IgD-negative memory B cell (primary cell): Measurements from ENCODE around the gene UBR7. TPM values are rescaled to one million over a fixed set of nuclear protein-coding genes. Genes with fewer than 3 reads are reported as not detected.
A peak's percentile ranks its signal among the peaks of the same experiment; 100 is the strongest.

ENCODE experiments used
- H3K27ac Mint-ChIP-seq, 3 donors: one replicate each; pipeline ENCODE4 v1.8.0; 2020 to 2022; ENCODE audit warnings: mild to moderate bottlenecking in 3 of 3, mixed read lengths in 3 of 3, moderate library complexity in 1 of 3
- H3K27me3 Mint-ChIP-seq: one replicate; pipeline ENCODE4 v1.8.0; 2021; ENCODE audit warnings: mixed read lengths
- H3K36me3 Mint-ChIP-seq: one replicate; pipeline ENCODE4 v1.8.0; 2020; ENCODE audit warnings: mild to moderate bottlenecking, mixed read lengths
- H3K4me1 Mint-ChIP-seq, 3 donors: one replicate each; pipeline ENCODE4 v1.8.0; 2020 to 2022; ENCODE audit warnings: mixed read lengths in 3 of 3, mild to moderate bottlenecking in 1 of 3
- H3K4me3 Mint-ChIP-seq, 4 donors: one replicate each; pipeline ENCODE4 v1.8.0; 2020 to 2022; ENCODE audit warnings: mild to moderate bottlenecking in 4 of 4, mixed read lengths in 4 of 4, moderate library complexity in 3 of 4
- H3K9me3 Mint-ChIP-seq, 3 donors: one replicate each; pipeline ENCODE4 v1.8.0; 2020 to 2021; ENCODE audit warnings: mixed read lengths in 3 of 3, mild to moderate bottlenecking in 1 of 3
- polyA plus RNA-seq: library from polyadenylated mRNA; unstranded; fragments of 300-500 nt; fragmentation: Illumina TruSeq; gene quantifications from one replicate; pipeline ENCODE4 v1.2.3, GENCODE V29; 2021

UBR7 gene
- polyA plus RNA-seq, 1 donor from 2014 or later, result 39.2 TPM

DNA sequence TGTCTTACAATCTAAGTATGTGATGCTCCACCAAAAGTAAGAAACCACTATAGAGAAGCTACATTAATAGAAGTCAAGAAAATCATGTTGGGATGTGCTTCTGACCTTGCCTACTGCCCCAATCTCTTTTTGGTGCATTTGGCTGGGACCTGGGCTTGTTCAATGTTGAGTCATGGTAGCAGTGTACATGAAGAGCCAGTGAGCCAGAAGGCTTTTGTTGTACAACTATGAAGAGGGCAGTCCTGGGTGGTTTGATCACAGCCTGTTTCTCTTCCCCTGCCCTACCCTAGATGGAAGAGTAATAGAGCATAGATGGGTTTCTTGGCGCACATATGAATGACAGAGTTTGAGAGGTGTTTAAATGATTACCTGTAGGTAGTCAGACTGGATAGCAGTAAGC is 56.4 kb downstream of the UBR7 start:
- Mint-ChIP-seq H3K4me1 (peaks cover 4 to 13% (median 4%) of the 10 kb centered on the region in 3 donors), H3K9me3 (no peaks in the 10 kb centered on the region), H3K36me3 (peaks cover 2% of the 10 kb centered on the region), H3K4me3 (no peak overlapping the region), H3K27me3 (no peaks in the 10 kb centered on the region), H3K27ac (no peak overlapping the region)

GRCh38 chr14:93266127-93266526 is 59.1 kb downstream of the UBR7 start:
- Mint-ChIP-seq H3K36me3 (peaks cover 2% of the 10 kb centered on the region), H3K27ac (no peak overlapping the region), H3K27me3 (no peaks in the 10 kb centered on the region), H3K4me3 (no peak overlapping the region), H3K9me3 (no peaks in the 10 kb centered on the region), H3K4me1 (peaks cover 4 to 20% (median 4%) of the 10 kb centered on the region in 3 donors)

GRCh38 chr14:93267149-93267711 is 60.2 kb downstream of the UBR7 start:
- no peak overlapping the region for H3K4me3 Mint-ChIP-seq
- H3K4me1 Mint-ChIP-seq, result peaks cover 4 to 20% (median 8%) of the 10 kb centered on the region in 3 donors
- no peaks in the 10 kb centered on the region for H3K9me3 Mint-ChIP-seq
- H3K27me3 Mint-ChIP-seq, result no peaks in the 10 kb centered on the region
- H3K27ac Mint-ChIP-seq, result no peak overlapping the region
- H3K36me3 Mint-ChIP-seq, result peaks cover 2% of the 10 kb centered on the region

DNA sequence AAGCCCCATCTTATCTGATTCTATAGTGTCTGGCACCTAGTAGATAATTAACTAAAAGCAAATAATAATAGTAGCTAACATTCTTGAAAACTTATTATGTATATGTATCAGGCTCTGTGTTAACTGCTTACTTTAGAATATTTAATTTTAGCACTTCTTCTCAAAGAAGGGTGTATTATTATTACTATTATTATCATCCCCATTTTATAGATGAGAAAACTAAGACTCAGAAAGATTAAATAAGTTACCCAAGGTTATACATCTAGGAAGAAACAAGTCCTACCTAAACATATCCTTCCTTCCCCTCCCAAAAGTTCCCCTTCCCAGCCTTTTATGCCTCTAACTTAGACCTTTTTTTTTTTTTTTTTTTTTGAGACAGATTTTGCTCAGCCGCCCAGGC is 61.4 kb downstream of the UBR7 start:
- H3K4me1 Mint-ChIP-seq, result peaks cover 4 to 22% (median 8%) of the 10 kb centered on the region in 3 donors
- no peaks in the 10 kb centered on the region for H3K27me3 Mint-ChIP-seq
- H3K27ac Mint-ChIP-seq, result no peak overlapping the region
- no peak overlapping the region for H3K4me3 Mint-ChIP-seq
- H3K36me3 Mint-ChIP-seq, result peaks cover 2% of the 10 kb centered on the region
- no peaks in the 10 kb centered on the region for H3K9me3 Mint-ChIP-seq

DNA sequence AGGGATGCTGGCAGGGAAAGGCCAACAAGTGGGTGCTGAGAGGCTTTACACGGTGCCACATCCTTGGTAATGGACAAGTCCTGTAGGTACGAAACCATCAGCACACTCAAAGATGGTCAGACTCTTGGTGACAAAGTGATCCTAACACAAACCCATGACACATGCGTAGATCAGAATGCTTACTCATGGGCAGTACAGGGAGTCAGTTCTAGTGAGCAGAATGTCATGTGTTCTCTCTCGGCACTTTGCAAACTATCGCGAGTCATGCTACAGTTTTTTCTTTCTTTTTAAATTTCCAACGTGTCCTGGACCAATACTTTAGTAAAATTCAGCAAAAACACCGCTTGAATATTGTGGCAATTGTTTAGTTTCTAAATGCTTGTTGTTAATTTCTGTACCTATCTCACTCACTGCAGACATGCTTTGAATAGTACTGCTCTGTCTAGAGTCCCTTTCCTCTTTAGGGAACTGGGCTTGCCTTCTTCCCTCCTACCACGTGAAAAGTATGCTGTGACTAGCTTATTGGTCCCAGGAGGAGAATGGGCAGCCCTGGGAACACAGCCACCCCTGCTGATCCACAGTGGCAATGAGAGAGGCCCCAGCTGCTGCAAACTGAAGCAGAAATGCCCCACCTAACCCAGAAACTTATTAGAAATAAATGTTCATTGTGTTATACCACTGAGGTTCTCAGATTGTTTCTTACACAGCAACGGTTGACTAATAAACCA is 62.4 kb downstream of the UBR7 start:
- Mint-ChIP-seq H3K36me3 (no peaks in the 10 kb centered on the region), H3K27ac (peak overlapping the region in 1 of 3 donors; percentile 83), H3K4me3 (peak overlapping the region in 1 of 4 donors; percentile 49), H3K9me3 (no peaks in the 10 kb centered on the region), H3K27me3 (no peaks in the 10 kb centered on the region), H3K4me1 (peaks cover 3 to 16% (median 3%) of the 10 kb centered on the region in 3 donors)

GRCh38 chr14:93271111-93271510 is 64.1 kb downstream of the UBR7 start:
- H3K4me3 Mint-ChIP-seq, result no peak overlapping the region
- no peaks in the 10 kb centered on the region for H3K27me3 Mint-ChIP-seq
- H3K9me3 Mint-ChIP-seq, result no peaks in the 10 kb centered on the region
- H3K36me3 Mint-ChIP-seq, result no peaks in the 10 kb centered on the region
- peaks cover 0 to 14% (median 3%) of the 10 kb centered on the region in 3 donors for H3K4me1 Mint-ChIP-seq
- H3K27ac Mint-ChIP-seq, result no peak overlapping the region

GRCh38 chr14:93274055-93274806 is 67.2 kb downstream of the UBR7 start:
- Mint-ChIP-seq H3K27ac (no peak overlapping the region), H3K36me3 (no peaks in the 10 kb centered on the region), H3K9me3 (no peaks in the 10 kb centered on the region), H3K27me3 (no peaks in the 10 kb centered on the region), H3K4me1 (peaks cover 0 to 11% (median 7%) of the 10 kb centered on the region in 3 donors), H3K4me3 (no peak overlapping the region)

DNA sequence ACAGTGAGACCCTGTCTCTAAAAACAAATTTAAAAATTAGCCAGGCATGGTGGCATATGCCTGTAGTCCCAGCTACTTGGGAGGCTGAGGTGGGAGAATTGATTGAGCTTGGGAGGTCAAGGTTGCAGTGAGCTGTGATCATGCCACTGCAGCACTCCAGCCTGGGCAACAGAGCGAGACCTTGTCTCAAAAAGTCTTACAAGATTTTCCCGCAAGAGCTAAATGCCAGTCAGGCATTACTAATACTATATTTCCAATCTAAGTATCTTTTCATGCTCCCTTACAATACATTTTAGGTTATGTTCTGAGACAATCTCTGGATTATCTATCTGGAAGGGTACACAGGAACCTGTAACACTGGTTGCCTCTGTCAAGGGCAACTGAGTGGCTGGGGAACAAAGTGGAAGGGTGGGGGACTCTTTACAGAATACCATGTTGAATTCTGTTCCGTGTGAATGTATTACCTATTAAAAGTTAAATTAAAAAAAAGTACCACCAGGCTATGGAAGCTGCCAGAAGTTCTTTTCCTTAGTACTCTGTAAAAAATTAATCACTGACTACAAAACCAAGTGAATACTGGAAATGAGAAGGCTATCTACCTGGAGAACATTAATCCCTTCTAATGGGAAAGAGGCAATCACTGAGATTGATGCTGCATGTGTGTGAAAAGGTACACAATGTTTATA is 69.1 kb downstream of the UBR7 start:
- no peak overlapping the region for H3K4me3 Mint-ChIP-seq
- no peaks in the 10 kb centered on the region for H3K36me3 Mint-ChIP-seq
- H3K27me3 Mint-ChIP-seq, result no peaks in the 10 kb centered on the region
- no peaks in the 10 kb centered on the region for H3K9me3 Mint-ChIP-seq
- H3K4me1 Mint-ChIP-seq, result peaks cover 0 to 8% (median 6%) of the 10 kb centered on the region in 3 donors
- H3K27ac Mint-ChIP-seq, result no peak overlapping the region

Other genes starting within 250 kb of the UBR7 start
- gene ITPK1, start 91.3 kb upstream of the UBR7 start, polyA plus RNA-seq, result 43.1 TPM
- 53.8 TPM for gene MOAP1, start 22.4 kb upstream of the UBR7 start, polyA plus RNA-seq
- 28.8 TPM for gene LYSET, start 21.9 kb upstream of the UBR7 start, polyA plus RNA-seq
- 31.5 TPM for gene GON7, start 191 bp upstream of the UBR7 start, polyA plus RNA-seq
- gene BTBD7, start 125.8 kb downstream of the UBR7 start, polyA plus RNA-seq, result 16.1 TPM
- gene COX8C, start 139.9 kb downstream of the UBR7 start, polyA plus RNA-seq, result not detected
- gene UNC79, start 223.7 kb downstream of the UBR7 start, polyA plus RNA-seq, result not detected